Measurements from ENCODE around the gene SOCS1. TPM values are rescaled to one million over a fixed set of nuclear protein-coding genes. Genes with fewer than 3 reads are reported as not detected.

SOCS1 gene
- total and polyA plus RNA-seq, 12 donors = 0.60 to 12.2 (median 2.5) TPM

- no peak for DNase-seq
- H3K4me3 ChIP-seq = no peak overlapping the region
- H3K27ac ChIP-seq = no peak overlapping the region
- WGBS, 2 donors = 77 to 81% methylated on average over 12 of the region's 12 CpGs
- intact Hi-C loops (cut with DNase I) = no loop called here
- no peak for ATAC-seq
- peaks cover 0 to 22% (median 0%) of the 10 kb centered on the region in 9 donors for H3K4me1 ChIP-seq
- no peaks in the 10 kb centered on the region for H3K9me3 ChIP-seq
- H3K36me3 ChIP-seq = no peaks in the 10 kb centered on the region
- no peaks in the 10 kb centered on the region for H3K27me3 ChIP-seq
- TF ChIP-seq, protein P1, sequence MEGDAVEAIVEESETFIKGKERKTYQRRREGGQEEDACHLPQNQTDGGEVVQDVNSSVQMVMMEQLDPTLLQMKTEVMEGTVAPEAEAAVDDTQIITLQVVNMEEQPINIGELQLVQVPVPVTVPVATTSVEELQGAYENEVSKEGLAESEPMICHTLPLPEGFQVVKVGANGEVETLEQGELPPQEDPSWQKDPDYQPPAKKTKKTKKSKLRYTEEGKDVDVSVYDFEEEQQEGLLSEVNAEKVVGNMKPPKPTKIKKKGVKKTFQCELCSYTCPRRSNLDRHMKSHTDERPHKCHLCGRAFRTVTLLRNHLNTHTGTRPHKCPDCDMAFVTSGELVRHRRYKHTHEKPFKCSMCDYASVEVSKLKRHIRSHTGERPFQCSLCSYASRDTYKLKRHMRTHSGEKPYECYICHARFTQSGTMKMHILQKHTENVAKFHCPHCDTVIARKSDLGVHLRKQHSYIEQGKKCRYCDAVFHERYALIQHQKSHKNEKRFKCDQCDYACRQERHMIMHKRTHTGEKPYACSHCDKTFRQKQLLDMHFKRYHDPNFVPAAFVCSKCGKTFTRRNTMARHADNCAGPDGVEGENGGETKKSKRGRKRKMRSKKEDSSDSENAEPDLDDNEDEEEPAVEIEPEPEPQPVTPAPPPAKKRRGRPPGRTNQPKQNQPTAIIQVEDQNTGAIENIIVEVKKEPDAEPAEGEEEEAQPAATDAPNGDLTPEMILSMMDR (IDR thresholded peaks at IDR 0.05) = no peak
These were observed 13.3 kb downstream of the SOCS1 start for GRCh38 chr16:11242658-11243057.

GRCh38 chr16:11241480-11242204 lies 14.4 kb downstream of the SOCS1 start:
- peaks cover 0 to 27% (median 0%) of the 10 kb centered on the region in 9 donors for H3K4me1 ChIP-seq
- DNase-seq (no peak), ATAC-seq (no peak)
- H3K27ac ChIP-seq = peak overlapping the region in 4 of 10 donors; percentile 73 to 85 (median 82)
- WGBS, 2 donors = 92% methylated on average over 5 of the region's 5 CpGs
- intact Hi-C loops (cut with DNase I) = no loop called here
- H3K4me3 ChIP-seq = no peak overlapping the region
- H3K27me3 ChIP-seq = no peaks in the 10 kb centered on the region
- TF ChIP-seq, protein P1 (IDR thresholded peaks at IDR 0.05) = no peak
- no peaks in the 10 kb centered on the region for H3K9me3 ChIP-seq
- H3K36me3 ChIP-seq = no peaks in the 10 kb centered on the region

DNA sequence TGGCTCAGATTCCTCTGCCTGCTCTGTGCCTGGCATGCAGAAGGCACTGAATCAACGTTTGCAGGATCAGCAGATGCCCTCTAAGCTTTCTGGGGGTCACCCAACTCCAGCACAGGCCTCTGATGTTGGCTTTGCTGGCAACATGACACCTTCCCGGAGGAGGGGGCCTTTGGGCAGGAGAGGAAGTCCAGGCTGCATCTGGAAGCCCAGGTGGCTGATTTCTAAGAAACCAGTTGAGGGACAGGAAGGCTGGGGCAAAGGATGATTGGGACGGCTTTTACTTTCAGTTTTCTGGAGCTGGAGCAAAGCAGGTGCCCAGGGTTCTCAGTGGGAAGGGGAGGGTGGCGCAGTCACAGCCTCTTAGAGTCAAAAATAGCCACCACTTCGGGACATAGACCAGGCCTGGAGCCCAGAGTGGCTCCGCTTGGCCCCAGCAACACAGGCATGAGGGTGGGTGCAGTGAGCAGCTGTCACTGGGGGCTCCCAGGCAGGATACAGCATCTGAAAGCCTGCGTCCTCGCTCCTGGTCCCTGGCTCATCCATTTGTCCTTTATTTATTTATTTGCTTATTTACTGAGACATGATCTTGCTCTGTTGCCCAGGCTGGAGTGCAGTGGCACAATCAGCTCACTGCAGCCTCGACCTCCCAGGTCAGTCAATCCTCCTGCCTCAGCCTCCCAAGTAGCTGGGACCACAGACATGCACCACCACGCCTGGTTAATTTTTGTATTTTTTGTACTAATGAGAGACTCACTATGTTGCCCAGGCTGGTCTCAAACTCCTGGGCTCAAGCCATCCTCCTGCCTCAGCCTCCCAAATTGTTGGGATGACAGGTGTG lies 15.1 kb downstream of the SOCS1 start:
- peak overlapping the region in 9 of 10 donors; percentile 31 to 85 (median 77) for H3K27ac ChIP-seq
- intact Hi-C loops (cut with DNase I) = no loop called here
- TF ChIP-seq, protein P1 (IDR thresholded peaks at IDR 0.05) = no peak
- no peaks in the 10 kb centered on the region for H3K27me3 ChIP-seq
- H3K36me3 ChIP-seq = no peaks in the 10 kb centered on the region
- no peaks in the 10 kb centered on the region for H3K9me3 ChIP-seq
- 47 to 55% methylated on average over 10 of the region's 10 CpGs for WGBS, 2 donors
- peak overlapping the region in 4 of 10 donors; percentile 6 to 27 (median 20) for H3K4me3 ChIP-seq
- DNase-seq (peak; percentile 44 to 47), ATAC-seq (peak; percentile 84 to 97 (median 94))
- peaks cover 0 to 26% (median 0%) of the 10 kb centered on the region in 9 donors for H3K4me1 ChIP-seq

All from heart right ventricle (tissue), 16 donors.